Left lobe of liver (tissue), 2 donors: ENCODE results near the gene SLC25A33. TPM values are rescaled to one million over a fixed set of nuclear protein-coding genes. Genes with fewer than 3 reads are reported as not detected.
"Not testable (repeated sequence)": the region's sequence is repeated elsewhere in the genome, so short reads cannot be mapped to it uniquely, and the experiment has no call there.

Source experiments
- ATAC-seq: fragments of 200-7000 bp; cut with Tn5 transposase; one replicate; pipeline ENCODE4 v1.9.1; 2020; ENCODE audit warnings: mild to moderate bottlenecking, moderate library complexity
- DNase-seq: peaks from one replicate; pipeline ENCODE4 v3.0.0-alpha.2; 2020; ENCODE audit warnings: low spot score
- total RNA-seq: library from RNA; stranded (reverse); gene quantifications from one replicate; pipeline ENCODE4 v1.2.1, GENCODE V29; 2021
- donor health status: DM: no; HTN: no; CAD: no; lungs with moderate emphysema.
- donor health status: DM: no; HTN: yes; CAD: no.

SLC25A33 gene
- total RNA-seq, 1 donor from 2014 or later, result 3.5 TPM

DNA sequence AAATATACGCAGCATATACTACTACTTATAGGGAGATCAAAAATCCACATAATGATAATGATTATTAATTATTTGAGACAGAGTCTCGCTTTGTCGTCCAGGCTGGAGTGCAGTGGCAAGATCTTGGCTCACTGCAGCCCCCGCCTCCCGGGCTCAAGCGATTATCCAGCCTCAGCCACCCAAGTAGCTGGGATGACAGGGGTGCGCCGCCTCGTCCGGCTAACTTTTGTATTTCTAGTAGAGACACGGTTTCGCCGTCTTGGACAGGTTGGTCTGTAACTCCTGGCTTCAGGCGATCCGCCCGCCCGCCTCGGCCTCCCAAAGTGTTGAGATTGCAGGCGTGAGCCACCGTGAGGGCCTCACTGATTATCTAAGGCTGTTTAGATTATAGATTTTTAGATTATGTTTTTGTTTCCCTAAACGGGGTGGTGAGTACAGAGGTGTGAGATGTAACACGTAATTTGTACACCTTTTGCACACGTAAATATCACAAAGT lies 548 bp upstream of the SLC25A33 start:
- ATAC-seq, result no peak
- DNase-seq, result no peak

DNA sequence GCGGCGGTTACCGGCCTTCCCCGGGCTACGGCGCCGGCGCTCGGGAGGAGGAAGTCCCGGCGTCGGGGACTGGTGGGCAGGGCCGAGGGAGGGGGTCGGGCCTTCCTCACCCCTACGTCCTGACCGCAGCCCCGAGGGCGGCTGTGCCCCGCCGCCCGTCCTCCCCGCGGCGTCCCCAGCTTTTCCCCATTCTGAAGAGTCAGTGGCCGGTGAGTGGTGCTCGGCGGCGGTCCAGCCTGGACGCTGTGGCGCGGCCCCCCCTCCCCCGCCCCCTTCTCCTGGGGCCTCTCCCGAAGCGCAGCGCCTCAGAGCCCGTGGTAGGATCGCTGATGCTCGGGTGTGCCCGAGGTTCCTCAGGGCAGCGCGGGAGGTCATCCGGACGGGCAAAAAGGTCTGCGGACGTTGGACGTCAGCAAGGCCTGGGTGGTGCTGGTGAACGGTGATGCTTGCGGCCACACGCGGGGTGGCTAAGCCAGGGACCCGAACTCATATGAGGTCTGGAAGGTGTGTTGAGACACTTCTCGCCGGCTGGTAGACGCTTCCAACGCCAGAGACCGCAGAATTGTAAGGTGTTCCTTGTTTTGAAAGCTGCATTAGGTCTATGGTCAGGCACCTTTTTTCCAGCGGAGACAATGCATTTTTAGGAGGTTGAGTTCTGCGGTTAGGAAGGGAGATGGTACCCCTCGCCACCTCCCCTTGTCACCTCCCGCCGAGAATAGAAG lies 725 bp downstream of the SLC25A33 start:
- DNase-seq, result peak; percentile 68
- ATAC-seq, result peak; percentile 48

- no peak for DNase-seq
- no peak for ATAC-seq
These were observed 3.2 kb downstream of the SLC25A33 start for GRCh38 chr1:9542430-9542829.

DNA sequence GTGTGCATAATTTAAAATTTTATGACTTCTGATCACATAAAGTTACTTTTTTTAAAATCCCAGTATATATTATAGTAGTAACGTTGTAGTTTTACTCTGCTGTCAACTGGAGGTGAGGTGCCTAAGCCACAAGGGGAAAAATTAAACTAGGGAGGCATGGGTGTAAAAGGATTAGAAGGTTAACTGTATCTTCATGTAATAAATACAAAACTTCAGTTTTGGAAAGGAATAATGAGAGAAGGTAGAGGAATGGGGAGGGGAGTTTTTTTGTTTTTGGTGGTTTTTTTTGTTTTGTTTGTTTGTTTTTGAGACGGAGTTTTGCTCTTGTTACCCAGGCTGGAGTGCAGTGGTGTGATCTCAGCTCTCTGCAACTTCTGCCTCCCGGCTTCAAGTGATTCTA lies 5.7 kb downstream of the SLC25A33 start:
- ATAC-seq, result no peak
- no peak for DNase-seq

DNA sequence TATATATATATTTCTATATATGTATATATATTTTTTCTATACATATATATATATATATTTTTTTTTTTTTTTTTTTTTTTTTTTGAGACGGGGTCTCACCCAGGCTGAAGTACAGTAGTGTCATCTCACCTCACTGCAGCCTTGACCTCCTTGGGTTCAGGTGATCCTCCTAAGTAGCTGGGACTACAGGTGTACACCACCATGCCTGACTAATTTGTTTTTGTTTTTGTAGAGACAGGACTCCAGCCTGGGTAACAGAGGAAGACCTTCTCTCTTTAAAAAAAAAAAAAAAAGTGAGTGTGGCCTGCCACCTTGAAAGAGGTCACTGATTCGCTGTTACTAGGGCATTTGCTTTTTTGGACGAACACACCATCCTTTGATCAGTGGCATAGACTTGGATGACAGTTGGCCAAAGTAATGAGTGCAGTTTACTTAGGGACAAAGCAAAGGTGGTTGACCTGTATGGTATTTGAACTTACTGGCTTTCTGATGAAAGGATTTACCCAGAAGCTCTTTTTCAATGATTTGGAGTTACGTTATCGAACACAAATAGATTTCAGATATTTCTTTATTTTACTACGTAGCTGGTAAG lies 10.8 kb downstream of the SLC25A33 start:
- ATAC-seq, result peak; percentile 72
- peak; percentile 72 for DNase-seq

GRCh38 chr1:9551984-9552383 lies 12.7 kb downstream of the SLC25A33 start:
- DNase-seq (no peak), ATAC-seq (no peak)

GRCh38 chr1:9553736-9554144 lies 14.5 kb downstream of the SLC25A33 start:
- DNase-seq (peak; percentile 93), ATAC-seq (peak; percentile 73)

GRCh38 chr1:9555942-9556341 lies 16.7 kb downstream of the SLC25A33 start:
- no peak for DNase-seq
- no peak for ATAC-seq

DNA sequence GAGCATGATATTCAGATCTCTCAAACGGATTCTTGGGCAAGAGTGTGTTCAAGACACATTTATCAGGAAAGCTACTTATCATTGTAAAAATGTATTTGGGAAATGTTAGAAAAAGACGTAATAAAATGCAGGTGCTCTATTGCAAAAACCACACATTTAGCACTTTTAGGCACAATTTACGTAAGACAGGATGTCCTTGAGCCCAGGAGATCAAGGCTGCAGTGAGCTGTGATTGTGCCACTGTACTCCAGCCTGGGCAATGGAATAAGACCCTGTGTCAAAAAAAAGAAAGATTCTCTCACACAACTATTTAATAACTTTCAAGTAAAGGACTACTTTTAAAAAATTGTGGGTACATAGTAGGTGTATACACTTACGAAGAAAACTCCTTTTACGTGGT lies 18.4 kb downstream of the SLC25A33 start:
- DNase-seq, result no peak

GRCh38 chr1:9558271-9558945 lies 19.1 kb downstream of the SLC25A33 start:
- ATAC-seq (no peak), DNase-seq (no peak)

More for the DNA sequence above, 18.4 kb downstream of the SLC25A33 start:
- ATAC-seq, result no peak

DNA sequence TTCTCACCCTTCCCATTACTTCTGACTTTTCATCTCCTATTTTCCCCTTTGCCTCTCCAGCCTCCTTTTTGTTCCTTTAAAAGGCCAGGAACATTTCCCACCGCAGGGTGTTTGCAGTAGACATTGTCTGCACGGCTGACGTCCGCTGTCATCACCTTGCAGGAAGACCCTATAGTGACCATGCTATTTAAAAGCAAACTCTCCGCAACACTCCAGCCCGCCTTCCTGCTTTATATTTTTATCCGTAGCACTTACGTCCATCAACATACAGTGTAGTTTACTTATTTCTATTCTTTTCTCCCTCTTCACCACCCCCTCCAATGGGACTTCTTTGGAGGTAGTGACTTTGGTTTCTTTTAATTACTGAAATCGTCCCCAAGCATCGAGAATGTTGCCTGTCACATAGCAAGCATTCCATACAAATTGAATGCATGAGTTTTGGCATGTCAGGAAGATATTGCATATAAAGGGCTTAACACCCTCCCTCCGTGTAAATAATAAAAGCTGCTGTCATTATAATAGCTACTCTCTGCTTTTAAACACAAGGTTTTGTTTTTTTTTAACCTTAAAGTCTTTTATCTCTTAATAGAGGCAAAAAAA lies 19.8 kb downstream of the SLC25A33 start:
- DNase-seq (no peak), ATAC-seq (no peak)

DNA sequence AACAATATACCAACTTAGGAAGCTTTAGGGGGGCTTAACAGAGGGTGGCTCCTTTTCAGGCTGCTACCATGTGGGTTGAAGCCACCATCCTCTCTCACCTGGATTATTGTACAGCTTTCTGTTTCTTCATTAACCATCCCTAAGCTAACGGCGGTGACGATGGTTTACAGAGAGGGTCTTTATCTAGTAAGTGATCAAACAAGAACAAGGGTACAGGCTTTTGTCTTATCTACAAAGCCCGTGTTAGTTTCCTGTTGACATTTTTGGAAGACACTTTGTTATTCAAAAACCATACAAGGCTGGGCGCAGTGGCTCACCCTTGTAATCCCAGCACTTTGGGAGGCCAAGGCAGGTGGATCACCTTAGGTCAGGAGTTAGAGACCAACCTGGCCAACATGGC lies 20.4 kb downstream of the SLC25A33 start:
- ATAC-seq (no peak), DNase-seq (no peak)

- ATAC-seq, DNase-seq: not testable (repeated sequence)
These were observed 20.8 kb downstream of the SLC25A33 start for GRCh38 chr1:9560090-9560489.

DNA sequence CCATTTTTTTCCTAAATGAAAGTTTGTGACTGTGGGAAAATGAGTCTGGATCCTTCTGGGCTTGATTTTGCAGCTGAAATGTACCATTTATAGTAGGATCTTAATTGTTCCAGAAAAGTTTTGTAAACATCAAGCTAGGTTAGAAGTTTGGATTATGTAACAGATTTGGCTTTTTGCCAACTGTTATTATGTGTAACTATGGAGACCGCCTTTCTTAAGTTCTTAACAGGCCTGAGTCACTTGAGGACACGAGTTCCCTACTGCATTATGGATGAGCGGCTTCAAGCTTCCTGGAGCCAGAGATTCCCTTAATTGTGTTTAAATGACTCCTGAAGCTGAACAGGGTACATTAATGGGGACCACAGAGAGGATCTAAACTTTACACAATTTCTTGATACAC lies 22.2 kb downstream of the SLC25A33 start:
- no peak for DNase-seq
- ATAC-seq, result peak; percentile 43

GRCh38 chr1:9569267-9569666 lies 30.0 kb downstream of the SLC25A33 start:
- ATAC-seq (no peak), DNase-seq (no peak)

GRCh38 chr1:9570886-9571529 lies 31.7 kb downstream of the SLC25A33 start:
- DNase-seq, result not testable (repeated sequence)
- ATAC-seq, result peak; percentile 63

DNA sequence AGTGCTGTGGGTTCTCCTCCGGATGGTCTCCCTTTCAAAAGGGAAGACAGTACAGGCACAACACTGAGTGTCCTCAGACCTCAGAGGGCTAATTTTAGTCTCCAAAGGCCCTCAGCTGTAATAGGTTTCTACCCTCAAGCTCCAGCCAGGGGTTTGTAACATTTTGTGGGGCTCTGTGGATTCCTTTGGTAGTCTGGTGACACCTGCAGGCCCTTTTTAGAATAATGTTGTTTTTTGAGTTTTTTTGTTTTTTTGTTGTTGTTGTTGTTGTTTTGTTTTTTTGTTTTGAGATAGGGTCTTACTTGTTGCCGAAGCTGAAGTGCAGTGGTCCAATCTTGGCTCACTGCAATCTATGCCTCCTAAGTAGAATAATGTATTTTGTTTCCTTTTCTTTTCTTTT lies 34.5 kb downstream of the SLC25A33 start:
- ATAC-seq (peak; percentile 46), DNase-seq (no peak)

DNA sequence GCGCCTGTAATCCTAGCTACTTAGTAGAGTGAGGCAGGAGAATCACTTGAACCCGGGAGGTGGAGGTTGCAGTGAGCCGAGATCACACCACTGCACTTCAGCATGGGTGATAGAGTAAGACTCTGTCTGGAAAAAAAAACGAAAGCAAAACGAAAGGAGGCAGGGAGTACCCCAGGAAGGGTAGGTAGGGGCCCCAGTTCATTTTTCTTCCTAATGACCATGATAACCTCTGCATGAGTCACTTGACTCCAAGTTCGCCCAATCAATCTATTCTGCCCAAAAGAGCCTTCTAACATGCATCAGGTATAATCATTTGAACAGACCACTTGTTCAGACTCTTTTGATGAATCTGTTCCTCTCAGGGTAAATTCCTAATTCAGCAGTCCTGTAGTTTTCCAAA lies 36.2 kb downstream of the SLC25A33 start:
- ATAC-seq, result no peak
- no peak for DNase-seq

DNA sequence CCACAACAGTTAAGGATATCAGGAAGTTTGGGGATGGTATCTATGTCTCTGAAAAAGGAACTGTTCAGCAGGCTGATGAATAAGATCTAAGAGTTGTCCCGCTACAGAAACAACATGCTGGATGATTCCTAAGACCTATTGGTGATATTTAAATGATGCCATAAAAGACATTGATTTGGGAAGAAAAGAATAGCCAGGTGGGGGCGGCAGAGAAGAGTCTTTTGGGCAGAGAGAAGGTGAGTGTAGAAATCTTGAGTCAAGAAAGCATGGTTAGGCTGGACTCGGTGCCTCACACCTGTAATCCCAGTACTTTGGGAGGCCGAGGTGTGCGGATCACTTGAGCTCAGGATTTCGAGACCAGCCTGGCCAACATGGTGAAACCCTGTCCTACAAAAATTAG lies 37.6 kb downstream of the SLC25A33 start:
- ATAC-seq, result no peak
- DNase-seq, result no peak

- ATAC-seq, result no peak
- DNase-seq, result no peak
These were observed 38.2 kb downstream of the SLC25A33 start for GRCh38 chr1:9577423-9577822.

GRCh38 chr1:9580942-9581341 lies 41.7 kb downstream of the SLC25A33 start:
- DNase-seq (no peak), ATAC-seq (no peak)
